ENCODE data around the gene RRP1.

The RRP1 gene

DNA sequence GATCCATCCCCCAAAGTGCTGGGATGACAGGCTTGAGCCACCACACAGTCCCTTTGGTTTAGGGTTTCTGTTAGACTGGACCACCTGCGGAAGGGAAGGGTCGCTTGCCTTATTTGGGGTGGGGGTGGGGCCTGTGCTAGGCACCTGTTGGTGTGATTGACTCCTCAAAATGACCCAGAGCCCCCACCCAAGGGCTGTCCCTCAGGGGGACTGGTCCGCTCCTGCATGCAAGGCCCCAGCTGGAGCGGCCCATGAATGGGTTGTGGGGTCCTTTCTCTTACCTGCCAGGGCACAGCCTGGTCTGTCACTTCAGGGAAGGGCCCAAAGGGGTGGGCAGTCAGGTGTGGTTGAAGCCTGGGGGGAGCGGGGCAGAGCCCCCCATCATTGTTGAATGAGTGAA lies 11.4 kb upstream of the RRP1 start:
- DNase-seq, result no peak

DNA sequence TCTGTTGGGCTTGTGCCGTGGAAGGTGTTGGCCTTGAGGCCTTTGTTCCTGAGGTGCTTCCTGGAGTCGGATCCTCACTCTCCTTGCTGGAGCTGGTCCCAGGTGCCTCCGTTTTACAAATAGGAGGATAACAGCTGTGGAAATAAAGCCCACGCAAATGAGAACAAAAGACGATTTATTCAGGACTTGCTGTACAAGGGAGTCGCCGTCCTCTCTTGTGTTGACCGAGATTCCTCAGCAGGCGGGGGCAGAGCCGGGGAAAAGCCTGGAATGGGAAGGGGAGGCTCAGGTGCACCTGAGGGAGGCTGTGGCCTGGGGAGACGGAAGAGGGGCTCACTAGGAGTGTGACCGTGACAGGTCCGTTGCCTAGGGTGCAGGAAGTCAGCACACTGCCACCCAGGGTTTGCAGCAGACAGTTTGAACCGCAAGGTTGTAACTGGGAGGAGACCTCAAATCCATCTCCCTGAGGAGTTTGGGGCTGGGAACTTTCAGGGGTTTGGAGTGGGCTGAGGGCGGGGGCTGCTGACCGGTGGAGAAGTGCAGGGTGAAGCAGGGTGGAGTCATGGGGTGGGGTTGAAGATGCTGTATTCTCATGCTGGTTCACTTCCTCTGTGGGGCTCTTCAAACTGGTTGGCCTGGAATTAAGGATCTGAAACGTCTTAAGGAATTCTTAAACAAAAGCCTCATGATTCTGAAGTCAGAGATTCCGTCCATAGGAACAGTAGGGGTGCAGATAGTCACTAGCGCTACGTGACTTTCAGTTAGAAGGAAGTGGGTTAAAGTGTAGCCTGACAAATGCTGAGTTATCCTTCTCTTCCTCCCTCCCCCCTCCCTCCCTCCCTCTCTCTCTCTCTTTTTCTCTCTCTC lies 10.7 kb upstream of the RRP1 start:
- DNase-seq, result no peak

DNA sequence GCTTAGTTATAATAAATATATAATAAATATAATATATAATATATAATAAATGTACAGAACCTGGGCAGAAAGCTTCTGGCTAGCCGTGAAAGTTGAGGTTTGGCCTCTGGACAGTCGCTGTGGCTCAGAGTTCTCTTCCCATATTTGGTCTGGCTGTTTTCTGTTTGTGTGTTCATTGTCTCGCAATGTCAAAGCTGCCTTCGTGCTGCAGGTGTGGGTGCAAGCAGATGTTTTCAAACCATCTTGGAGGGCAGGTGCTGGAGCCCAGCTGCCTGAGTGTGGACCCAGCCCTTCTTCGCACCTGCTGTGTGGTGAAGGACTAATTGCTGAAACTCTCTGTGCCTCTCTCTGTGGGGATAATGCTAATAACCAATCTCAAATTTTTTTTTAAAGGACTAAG lies 9.7 kb upstream of the RRP1 start:
- peak; percentile 59 for DNase-seq

DNA sequence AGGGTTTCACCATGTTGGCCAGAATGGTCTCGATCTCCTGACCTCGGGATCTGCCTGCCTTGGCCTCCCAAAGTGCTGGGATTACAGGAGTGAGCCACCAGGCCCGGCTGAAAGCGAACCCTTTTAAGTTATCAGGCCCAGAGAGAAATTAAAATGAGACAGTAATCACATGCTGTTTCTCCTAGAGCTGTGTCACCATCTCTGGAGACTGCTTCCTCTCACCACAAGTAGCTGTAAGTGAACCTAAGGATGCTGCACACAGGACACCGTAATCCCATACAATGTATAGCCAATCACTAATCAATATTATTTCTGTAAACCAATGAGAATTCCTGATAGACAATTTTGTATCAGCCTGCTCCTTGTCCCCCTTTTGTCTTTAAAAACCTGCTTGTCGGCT lies 7.5 kb upstream of the RRP1 start:
- DNase-seq, result no peak

DNA sequence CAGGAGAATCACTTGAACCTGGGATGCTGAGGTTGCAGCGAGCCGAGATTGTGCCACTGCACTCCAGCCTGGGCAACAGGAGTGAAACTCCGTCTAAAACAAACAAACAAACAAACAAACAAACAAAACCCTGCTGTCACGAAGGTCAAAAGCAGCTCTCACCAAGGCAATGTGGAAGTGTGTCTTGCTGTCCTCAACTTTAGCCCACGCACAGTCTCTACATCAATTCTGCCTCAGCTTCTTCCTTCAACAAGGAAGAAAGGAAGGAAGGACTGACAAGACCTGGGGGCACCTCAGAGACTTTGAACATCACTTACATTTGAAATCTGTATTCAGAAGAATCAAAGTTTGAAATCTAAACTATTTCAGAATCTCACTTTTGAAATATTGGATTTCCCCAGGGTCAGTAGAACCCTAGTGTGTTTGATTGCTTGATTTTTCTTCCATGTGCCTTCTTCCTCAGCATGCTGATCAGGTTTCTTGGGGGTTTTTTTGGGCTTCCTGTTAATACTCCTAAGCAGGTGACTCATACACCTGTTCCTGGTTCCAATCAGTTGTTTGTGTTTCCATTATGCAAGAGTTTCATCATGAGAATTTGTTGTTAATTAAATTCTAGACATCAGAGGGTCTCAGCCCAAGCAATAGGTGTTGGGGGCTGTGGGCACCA lies 6.8 kb upstream of the RRP1 start:
- DNase-seq, result no peak

DNA sequence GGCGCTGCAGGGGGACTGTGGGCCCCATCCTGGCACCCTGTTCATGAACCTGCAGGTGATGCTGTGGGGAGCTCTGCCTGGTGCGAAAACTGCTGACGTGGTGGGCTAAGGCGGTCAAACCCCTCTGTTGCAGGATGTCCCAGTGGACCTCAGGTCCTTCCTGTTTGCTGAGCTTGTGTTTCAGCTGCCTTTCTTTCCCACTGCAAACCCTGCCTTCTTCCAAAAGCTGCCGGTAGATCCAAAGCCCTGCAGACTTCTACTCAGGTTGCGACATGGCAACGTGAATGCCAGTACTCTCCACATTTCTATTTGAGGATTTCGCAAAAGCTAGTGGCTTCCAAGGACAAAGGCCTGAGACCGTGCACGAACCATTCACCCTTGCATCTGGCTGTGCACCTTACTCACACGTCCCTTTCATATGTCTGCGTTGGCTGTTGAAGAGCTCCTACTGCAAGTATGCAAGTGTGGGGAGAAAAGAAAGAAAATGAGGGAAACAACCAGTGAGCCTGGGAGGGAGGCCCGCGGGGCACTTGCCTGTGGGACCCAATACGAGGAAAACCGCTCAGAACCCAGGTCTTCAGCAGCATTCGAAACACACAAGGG lies 6.2 kb upstream of the RRP1 start:
- no peak for DNase-seq

DNA sequence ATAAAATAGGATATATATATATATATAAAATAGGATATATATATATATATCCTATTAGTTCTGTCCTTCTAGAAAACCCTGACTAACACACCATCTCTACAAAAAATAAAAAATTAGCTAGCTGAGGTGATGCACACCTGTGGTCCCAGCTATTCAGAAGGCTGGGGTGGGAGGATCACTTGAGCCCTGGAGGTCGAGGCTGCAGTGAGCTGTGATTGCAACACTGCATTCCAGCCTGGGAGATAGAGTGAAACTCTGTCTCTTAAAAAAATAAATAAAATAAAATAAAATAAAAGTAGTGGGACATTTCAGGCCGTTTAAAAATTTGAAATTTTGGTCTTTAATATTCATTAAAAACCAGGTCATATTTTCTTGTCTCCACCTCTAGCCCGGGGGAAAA lies 4.2 kb upstream of the RRP1 start:
- DNase-seq, result no peak

DNA sequence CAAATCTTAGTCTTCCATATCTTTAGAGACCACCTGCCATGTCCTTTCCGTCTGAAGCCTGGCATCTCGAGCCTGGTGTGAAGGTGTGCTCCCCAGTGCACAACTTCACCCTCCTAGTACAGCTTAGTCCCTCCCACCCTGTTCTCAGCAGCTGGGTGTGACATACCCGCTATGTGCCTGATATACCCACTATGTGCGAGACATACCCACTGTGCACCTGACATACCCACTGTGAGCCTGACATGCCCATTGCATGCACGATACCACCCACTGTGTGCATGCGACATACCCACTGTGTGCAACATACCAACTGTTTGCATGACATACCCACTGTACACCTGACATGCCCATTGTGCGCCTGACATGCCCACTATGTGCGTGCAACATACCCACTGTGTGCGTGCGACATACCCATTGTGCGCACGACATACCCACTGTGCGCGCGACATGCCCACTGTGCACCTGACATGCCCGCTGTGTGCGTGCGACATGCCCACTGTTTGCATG lies 3.0 kb upstream of the RRP1 start:
- DNase-seq, result no peak

DNA sequence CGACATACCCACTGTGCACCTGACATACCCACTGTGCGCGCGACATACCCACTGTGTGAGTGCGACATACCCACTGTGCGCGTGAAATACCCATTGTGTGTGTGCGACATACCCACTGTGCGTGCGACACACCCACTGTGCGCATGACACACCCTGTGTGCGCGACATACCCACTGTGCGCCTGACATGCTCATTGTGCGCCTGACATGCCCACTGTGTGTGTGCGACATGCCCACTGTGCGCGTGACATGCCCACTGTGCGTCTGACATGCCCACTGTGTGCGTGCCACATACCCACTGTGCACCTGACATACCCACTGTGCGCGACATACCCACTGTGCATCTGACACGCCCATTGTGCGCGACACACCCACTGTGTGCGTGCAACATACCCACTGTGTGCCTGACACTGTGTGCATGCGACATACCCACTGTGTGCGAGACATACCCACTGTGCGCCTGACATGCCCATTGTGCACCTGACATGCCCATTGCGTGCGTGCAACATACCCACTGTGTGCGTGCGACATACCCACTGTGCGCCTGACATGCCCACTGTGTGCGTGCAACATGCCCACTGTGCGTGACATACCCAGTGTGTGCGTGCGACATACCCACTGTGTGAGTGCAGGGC lies 2.5 kb upstream of the RRP1 start:
- DNase-seq, result no peak

DNA sequence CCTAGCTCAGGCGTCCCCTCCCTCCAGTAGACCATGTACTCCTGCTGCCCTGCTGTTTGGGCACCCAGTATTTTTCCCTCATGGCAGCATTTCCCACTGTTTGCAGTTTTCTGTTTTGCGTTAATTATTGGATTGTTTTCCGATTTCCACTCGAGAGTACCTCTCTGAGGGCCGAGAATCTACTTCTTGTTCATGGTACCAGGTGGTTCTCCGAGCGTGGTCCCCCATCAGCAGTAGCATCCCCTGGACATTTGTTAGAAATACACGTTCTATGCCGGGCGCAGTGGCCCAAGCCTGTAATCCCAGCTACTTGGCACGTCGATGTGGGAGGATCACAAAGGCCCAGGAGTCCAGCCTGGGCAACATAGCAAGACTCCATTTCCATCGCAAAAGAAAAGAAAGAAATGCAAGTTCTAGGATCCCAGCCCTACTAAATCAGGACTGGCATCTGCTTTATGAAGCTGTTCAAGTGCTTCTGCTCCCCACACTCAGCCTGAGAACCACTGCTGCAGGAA lies 690 bp downstream of the RRP1 start:
- DNase-seq, result no peak

DNA sequence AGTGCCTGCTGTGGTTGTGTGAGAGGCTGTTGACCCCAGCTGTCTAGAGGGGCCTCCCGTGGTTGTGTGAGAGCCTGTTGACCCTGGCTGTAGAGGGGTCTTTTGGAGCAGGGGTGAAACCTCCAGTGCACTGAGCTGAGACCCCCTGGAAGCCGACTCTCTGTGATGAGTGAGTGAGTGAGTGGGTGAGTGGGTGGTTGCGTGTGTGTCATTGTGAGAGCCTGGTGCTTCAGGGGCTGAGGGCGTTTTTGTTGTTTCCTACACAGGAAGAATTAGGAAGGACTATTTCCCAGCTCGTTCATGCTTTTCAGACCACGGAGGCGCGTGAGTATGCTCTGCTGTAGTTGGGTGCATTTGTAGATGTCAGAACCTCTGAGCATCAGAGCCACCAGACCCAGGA lies 3.0 kb downstream of the RRP1 start:
- no peak for DNase-seq

DNA sequence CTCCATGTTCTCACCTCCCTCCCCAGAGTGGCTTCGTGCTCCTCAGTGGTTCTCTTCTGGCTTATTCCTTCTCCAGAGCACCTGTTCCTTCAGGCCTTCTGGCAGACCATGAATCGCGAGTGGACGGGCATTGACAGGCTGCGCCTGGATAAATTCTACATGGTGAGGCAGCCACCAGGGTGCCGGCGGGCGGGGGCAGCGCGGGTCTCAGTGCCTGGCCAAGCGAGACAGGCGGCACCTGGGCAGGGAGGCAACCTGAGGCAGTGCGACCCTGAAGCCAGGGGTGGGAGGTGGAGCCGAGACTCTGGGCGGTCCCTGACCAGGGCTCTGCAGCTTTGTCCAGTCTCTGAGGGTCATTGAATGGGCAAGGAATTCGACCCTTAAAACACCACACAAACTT lies 3.9 kb downstream of the RRP1 start:
- DNase-seq, result no peak

DNA sequence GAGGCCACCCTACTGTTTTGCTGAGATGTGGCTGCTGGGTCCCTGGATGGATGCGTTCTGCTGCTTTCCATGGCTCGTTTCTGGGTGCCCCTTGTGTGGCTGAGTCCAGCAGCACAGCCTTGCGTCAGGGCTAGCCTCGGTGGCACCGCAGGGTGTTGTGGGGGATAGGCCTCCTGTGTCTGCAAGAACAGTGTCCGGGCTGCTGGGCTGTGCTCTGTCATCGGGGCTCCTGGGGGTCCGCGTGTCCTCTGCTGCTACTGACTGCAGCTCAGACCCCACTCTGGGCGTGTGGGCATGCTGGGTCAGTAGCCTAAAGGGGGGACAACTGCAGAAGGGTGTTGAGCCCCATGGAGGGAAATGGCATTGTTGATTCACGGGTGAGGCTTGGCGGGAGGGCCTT lies 4.9 kb downstream of the RRP1 start:
- no peak for DNase-seq

DNA sequence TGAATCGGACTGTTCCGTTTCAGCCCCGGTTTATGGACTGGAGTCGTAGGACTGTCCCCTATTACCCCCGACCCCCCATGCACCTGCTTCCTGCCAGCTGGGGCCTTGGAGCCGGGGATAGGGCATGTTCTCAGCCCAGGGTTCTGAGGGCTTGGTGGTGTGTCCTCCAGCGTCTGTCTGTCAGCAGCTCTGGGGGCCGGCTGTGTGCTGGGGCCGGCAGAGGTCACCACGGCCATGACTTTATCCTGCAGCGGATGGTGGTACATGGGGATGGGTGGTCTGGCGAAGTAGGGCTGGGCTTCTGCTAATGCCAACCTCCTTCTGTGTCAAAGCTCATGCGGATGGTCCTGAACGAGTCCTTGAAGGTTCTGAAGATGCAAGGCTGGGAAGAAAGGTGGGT lies 5.5 kb downstream of the RRP1 start:
- DNase-seq, result no peak

DNA sequence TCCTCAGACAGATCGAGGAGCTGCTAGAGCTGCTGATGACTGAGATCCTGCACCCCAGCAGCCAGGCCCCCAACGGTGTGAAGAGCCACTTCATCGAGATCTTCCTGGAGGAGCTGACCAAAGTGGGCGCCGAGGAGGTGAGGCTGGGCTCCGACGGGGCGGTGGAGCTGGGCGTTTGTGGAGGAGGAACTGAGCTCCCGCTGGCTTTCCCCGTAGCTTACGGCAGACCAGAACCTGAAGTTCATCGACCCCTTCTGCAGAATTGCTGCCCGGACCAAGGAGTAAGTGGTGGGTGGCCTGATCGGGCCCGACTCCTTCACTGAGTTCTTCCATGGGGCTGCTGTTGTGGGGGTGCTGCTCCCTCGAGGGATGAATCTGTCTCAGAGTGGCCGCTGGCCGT lies 8.0 kb downstream of the RRP1 start:
- DNase-seq, result no peak

DNA sequence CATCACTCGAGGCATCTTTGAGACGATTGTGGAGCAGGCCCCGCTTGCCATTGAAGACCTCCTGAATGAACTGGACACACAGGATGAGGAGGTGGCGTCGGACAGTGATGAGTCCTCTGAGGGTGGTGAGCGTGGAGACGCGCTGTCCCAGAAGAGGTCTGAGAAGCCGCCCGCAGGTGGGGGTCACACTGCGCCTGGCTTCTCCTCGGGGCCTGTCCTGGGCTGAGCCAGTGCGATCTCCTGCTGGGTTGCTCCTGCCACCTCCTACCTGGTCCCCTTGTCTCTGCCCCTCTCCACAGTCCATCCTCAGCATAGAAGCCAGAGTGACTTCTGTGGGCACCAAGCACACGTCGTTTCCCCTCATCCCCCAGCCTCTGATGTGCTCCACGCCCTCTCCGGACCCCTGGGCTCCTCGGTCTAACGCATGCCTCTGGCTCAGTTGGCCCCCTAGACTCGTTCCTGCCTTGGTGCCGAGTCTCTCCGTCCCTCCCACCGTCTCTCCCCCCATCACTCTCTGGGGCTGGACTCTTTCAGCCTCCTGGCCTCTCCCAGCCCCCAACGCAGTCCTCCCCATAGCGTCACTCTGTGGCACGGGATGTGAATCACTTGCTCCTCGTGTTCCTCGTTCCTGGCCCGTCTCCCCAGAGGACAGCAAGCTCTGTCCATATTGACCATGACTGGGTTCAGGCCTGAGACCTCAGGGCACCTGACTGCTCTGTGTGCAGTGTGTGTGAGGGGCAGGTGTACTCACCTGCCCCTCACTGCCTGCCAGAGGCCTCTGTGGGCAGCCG lies 8.7 kb downstream of the RRP1 start:
- no peak for DNase-seq

DNA sequence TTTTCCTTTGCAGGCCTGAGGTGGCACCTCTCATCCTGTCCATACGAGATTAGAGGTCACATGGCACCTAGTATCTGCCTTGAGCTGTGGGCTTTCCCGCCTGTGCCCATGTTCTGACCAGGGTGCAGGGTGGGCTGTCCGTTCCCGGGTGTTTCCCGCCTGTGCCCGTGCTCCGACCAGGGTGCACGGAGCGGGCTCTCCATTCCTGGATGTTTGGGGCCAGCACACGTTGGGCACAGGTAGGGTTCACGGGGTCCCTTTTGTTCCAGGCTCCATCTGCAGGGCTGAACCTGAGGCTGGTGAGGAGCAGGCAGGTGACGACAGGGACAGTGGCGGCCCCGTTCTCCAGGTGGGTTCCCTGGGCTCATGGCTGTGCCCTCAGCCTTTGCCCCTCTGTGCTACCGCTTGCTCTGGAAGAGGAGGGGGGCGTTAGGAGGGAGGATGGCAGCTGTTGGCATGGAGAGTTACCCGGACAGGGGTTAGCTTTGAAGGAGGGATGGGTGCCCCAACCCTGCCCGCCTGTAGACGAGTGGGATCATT lies 10.0 kb downstream of the RRP1 start:
- no peak for DNase-seq

DNA sequence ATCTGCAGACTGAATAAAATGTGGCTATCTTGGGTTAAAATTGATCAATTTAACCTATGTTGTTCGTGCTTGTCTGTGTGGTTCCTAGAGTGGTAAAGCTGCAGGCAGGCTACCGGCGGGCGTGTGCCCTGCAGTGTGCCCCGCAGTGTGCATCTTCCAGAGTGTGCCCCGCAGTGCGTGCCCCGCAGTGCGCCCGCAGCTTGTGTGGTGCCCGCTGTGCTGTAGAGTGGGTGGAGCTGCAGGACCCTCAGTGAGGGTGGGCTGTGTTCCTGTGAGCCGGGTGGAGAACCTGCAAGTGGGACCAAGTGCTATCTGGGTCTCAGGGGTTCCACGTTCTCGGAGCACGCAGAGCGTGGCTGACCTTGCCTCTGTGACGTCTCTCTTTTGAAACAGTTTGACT lies 10.7 kb downstream of the RRP1 start:
- DNase-seq, result no peak

DNA sequence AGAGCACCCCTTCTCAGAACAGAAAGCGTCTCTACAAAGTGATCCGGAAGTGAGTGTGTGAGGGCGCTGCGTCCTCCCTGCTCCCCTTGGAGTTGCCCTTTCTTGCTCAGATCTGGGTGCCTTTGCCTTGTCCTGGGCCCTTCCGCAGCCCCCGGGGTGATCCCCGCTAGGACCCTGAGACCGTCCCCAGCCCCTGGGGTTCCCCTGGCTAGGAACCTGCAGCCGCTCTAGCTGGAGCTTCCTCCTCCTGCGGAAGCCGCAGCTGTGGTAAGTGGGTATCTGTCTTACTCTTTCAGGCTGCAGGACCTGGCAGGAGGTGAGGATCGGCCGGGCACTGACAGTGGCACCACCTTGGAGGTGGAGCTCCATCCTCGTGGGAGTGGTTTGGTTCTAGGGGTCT lies 11.2 kb downstream of the RRP1 start:
- no peak for DNase-seq

DNA sequence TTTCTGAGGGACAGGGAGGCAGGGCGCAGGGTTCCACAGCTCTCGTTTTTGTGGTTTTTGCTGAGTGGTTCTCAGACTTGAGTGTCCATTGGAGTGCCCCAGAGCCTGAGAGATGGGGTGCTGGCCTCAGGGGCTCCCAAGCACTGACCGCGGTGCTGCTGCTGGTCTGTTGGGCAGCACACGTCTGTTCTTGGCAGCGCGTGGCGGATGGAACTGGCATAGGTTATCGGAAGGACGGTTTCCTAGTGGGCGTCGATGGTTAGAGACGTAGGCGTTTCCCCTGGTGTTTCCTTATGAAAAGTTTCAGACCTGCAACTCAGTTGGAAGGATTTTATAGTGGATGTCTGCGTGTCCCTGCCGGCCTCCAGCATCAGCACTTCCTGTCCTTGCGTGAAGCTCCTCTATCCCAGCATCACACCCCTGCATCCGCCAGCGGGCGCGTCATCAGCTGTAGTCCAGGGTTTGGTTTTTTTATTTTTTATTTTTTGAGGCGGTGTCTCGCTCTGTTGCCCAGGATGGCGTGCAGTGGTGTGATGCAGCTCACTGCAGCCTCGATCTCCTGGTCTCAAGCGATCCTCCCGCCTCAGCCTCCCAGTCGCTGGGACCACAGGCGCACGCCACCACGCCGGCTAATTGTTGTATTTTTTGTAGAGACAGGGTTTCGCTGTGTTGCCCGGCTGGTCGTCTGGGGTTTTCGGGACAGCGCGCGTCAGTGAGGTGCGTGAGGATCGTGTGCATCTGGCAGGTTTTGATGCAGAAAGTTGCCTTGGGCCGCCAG lies 11.8 kb downstream of the RRP1 start:
- no peak for DNase-seq

DNA sequence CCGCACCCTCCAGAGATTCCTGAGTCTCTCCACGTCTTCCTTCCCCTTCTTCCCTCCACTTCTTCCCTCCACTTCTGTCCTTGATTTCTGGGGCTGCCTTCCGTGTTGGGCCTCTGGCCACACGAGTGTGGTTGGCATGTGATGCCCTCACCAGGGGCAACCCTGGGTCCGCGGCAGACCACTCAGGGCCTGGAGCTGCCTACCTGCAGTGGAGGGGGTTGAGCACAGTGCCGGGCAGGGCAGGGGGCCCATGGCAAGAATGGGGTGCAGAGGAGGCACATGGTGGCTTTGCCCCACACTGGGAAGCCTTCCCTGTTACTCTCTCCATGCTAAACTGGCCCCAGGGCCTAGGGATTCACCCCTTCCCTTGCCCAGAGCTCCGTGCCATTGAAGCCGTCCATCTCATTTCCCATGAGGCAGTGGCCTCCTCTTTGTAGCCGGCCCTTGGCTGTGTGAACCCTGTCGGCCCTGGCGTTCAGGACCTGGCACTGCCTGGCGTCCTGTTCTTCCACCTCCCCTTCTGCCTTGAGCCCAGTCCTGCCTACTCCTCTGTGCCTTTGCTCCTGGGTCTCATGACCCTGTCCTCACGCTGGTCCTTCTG lies 13.4 kb downstream of the RRP1 start:
- no peak for DNase-seq
